ENCODE measurements around the gene MRPL14.
A peak's percentile ranks its signal among the peaks of the same experiment; 100 is the strongest.

Gene MRPL14

GRCh38 chr6:44127186-44128019 is at the start of gene MRPL14, which contains the start of gene TMEM63B:
Gene MRPL14, minus strand, starts transcription at chr6:44127452. Its CDS starts 10,841 bp downstream, at chr6:44116611.
Gene TMEM63B, plus strand, starts transcription at chr6:44127554. Its CDS starts 7,031 bp downstream, at chr6:44134585.
- Mint-ChIP-seq H3K27me3 (no peaks in the 10 kb centered on the region), H3K36me3 (ENCODE audit: low read depth) (peaks cover 21% of the 10 kb centered on the region), H3K9me3 (no peaks in the 10 kb centered on the region), H3K27ac (peak within 1 kb of the TSS; percentile 84), H3K4me1 (ENCODE audit: low read depth) (peaks cover 55% of the 10 kb centered on the region), H3K4me3 (peak within 1 kb of the TSS; percentile 88)

- Mint-ChIP-seq H3K27ac (no peak overlapping the region), H3K27me3 (peaks cover 3% of the 10 kb centered on the region), H3K4me1 (ENCODE audit: low read depth) (peaks cover 36% of the 10 kb centered on the region), H3K9me3 (no peaks in the 10 kb centered on the region), H3K4me3 (no peak overlapping the region), H3K36me3 (ENCODE audit: low read depth) (no peaks in the 10 kb centered on the region)
Observed at GRCh38 chr6:44176130-44176761, 49.0 kb upstream of the MRPL14 start.

- no peaks in the 10 kb centered on the region for H3K9me3 Mint-ChIP-seq
- peak overlapping the region; percentile 88 for H3K27ac Mint-ChIP-seq
- no peaks in the 10 kb centered on the region for H3K36me3 Mint-ChIP-seq (ENCODE audit: low read depth)
- peaks cover 6% of the 10 kb centered on the region for H3K27me3 Mint-ChIP-seq
- no peak overlapping the region for H3K4me3 Mint-ChIP-seq
- H3K4me1 Mint-ChIP-seq (ENCODE audit: low read depth): peaks cover 36% of the 10 kb centered on the region
Observed at GRCh38 chr6:44172731-44173500, 45.7 kb upstream of the MRPL14 start.

- Mint-ChIP-seq H3K4me3 (no peak overlapping the region), H3K36me3 (ENCODE audit: low read depth) (no peaks in the 10 kb centered on the region), H3K27ac (peak overlapping the region; percentile 88), H3K9me3 (no peaks in the 10 kb centered on the region), H3K27me3 (peaks cover 6% of the 10 kb centered on the region), H3K4me1 (ENCODE audit: low read depth) (peaks cover 31% of the 10 kb centered on the region)
Observed at GRCh38 chr6:44171899-44172546, 44.8 kb upstream of the MRPL14 start.

GRCh38 chr6:44169886-44170570 is 42.8 kb upstream of the MRPL14 start:
- Mint-ChIP-seq H3K4me3 (no peak overlapping the region), H3K9me3 (no peaks in the 10 kb centered on the region), H3K36me3 (ENCODE audit: low read depth) (no peaks in the 10 kb centered on the region), H3K27ac (no peak overlapping the region), H3K4me1 (ENCODE audit: low read depth) (peaks cover 33% of the 10 kb centered on the region), H3K27me3 (peaks cover 13% of the 10 kb centered on the region)

- H3K9me3 Mint-ChIP-seq: no peaks in the 10 kb centered on the region
- H3K4me3 Mint-ChIP-seq: no peak overlapping the region
- H3K4me1 Mint-ChIP-seq (ENCODE audit: low read depth): peaks cover 33% of the 10 kb centered on the region
- H3K27ac Mint-ChIP-seq: no peak overlapping the region
- H3K27me3 Mint-ChIP-seq: peaks cover 13% of the 10 kb centered on the region
- no peaks in the 10 kb centered on the region for H3K36me3 Mint-ChIP-seq (ENCODE audit: low read depth)
Observed at GRCh38 chr6:44169154-44169553, 41.9 kb upstream of the MRPL14 start.

GRCh38 chr6:44167567-44167966 is 40.3 kb upstream of the MRPL14 start:
- no peaks in the 10 kb centered on the region for H3K9me3 Mint-ChIP-seq
- no peak overlapping the region for H3K4me3 Mint-ChIP-seq
- H3K27ac Mint-ChIP-seq: no peak overlapping the region
- no peaks in the 10 kb centered on the region for H3K36me3 Mint-ChIP-seq (ENCODE audit: low read depth)
- H3K27me3 Mint-ChIP-seq: peaks cover 19% of the 10 kb centered on the region
- peaks cover 24% of the 10 kb centered on the region for H3K4me1 Mint-ChIP-seq (ENCODE audit: low read depth)

GRCh38 chr6:44166591-44167184 is 39.4 kb upstream of the MRPL14 start:
- Mint-ChIP-seq H3K9me3 (no peaks in the 10 kb centered on the region), H3K27me3 (peaks cover 18% of the 10 kb centered on the region), H3K27ac (peak overlapping the region; percentile 18), H3K4me1 (ENCODE audit: low read depth) (peaks cover 23% of the 10 kb centered on the region), H3K36me3 (ENCODE audit: low read depth) (no peaks in the 10 kb centered on the region), H3K4me3 (no peak overlapping the region)

- H3K27ac Mint-ChIP-seq: peak overlapping the region; percentile 28
- no peaks in the 10 kb centered on the region for H3K36me3 Mint-ChIP-seq (ENCODE audit: low read depth)
- H3K27me3 Mint-ChIP-seq: peaks cover 18% of the 10 kb centered on the region
- H3K4me3 Mint-ChIP-seq: no peak overlapping the region
- H3K4me1 Mint-ChIP-seq (ENCODE audit: low read depth): peaks cover 28% of the 10 kb centered on the region
- H3K9me3 Mint-ChIP-seq: no peaks in the 10 kb centered on the region
Observed at GRCh38 chr6:44166116-44166515, 38.9 kb upstream of the MRPL14 start.

GRCh38 chr6:44162876-44163625 is 35.8 kb upstream of the MRPL14 start:
- Mint-ChIP-seq H3K4me1 (ENCODE audit: low read depth) (peaks cover 36% of the 10 kb centered on the region), H3K36me3 (ENCODE audit: low read depth) (no peaks in the 10 kb centered on the region), H3K4me3 (no peak overlapping the region), H3K27me3 (peaks cover 15% of the 10 kb centered on the region), H3K9me3 (no peaks in the 10 kb centered on the region), H3K27ac (peak overlapping the region; percentile 95)

- H3K27ac Mint-ChIP-seq: peak overlapping the region; percentile 95
- no peaks in the 10 kb centered on the region for H3K9me3 Mint-ChIP-seq
- peaks cover 15% of the 10 kb centered on the region for H3K27me3 Mint-ChIP-seq
- H3K4me3 Mint-ChIP-seq: no peak overlapping the region
- no peaks in the 10 kb centered on the region for H3K36me3 Mint-ChIP-seq (ENCODE audit: low read depth)
- H3K4me1 Mint-ChIP-seq (ENCODE audit: low read depth): peaks cover 36% of the 10 kb centered on the region
Observed at GRCh38 chr6:44161997-44162338, 34.7 kb upstream of the MRPL14 start.

- peaks cover 8% of the 10 kb centered on the region for H3K27me3 Mint-ChIP-seq
- no peaks in the 10 kb centered on the region for H3K9me3 Mint-ChIP-seq
- H3K27ac Mint-ChIP-seq: peak within 1 kb of the TSS; percentile 40
- H3K4me3 Mint-ChIP-seq: no peak within 1 kb of the TSS
- H3K4me1 Mint-ChIP-seq (ENCODE audit: low read depth): peaks cover 24% of the 10 kb centered on the region
- H3K36me3 Mint-ChIP-seq (ENCODE audit: low read depth): no peaks in the 10 kb centered on the region
Observed at GRCh38 chr6:44158770-44159228, 31.5 kb upstream of the MRPL14 start, which contains the start of gene CAPN11. Gene CAPN11, plus strand, starts transcription at chr6:44158820. Its CDS starts 29 bp downstream, at chr6:44158849.

- no peaks in the 10 kb centered on the region for H3K36me3 Mint-ChIP-seq (ENCODE audit: low read depth)
- H3K4me3 Mint-ChIP-seq: no peak overlapping the region
- H3K9me3 Mint-ChIP-seq: no peaks in the 10 kb centered on the region
- H3K27me3 Mint-ChIP-seq: no peaks in the 10 kb centered on the region
- H3K4me1 Mint-ChIP-seq (ENCODE audit: low read depth): peaks cover 17% of the 10 kb centered on the region
- no peak overlapping the region for H3K27ac Mint-ChIP-seq
Observed at GRCh38 chr6:44157152-44157521, 29.9 kb upstream of the MRPL14 start.
